Measurements from ENCODE around the gene USP8. TPM values are rescaled to one million over a fixed set of nuclear protein-coding genes. Genes with fewer than 3 reads are reported as not detected.
A peak's percentile ranks its signal among the peaks of the same experiment; 100 is the strongest.

The USP8 gene
- total and polyA plus RNA-seq, 10 of the 15 experiments (the other 5 are each of a cell fraction or from before 2014, with no cell fraction given) = 25.2 to 51.7 (median 36.1) TPM

DNA sequence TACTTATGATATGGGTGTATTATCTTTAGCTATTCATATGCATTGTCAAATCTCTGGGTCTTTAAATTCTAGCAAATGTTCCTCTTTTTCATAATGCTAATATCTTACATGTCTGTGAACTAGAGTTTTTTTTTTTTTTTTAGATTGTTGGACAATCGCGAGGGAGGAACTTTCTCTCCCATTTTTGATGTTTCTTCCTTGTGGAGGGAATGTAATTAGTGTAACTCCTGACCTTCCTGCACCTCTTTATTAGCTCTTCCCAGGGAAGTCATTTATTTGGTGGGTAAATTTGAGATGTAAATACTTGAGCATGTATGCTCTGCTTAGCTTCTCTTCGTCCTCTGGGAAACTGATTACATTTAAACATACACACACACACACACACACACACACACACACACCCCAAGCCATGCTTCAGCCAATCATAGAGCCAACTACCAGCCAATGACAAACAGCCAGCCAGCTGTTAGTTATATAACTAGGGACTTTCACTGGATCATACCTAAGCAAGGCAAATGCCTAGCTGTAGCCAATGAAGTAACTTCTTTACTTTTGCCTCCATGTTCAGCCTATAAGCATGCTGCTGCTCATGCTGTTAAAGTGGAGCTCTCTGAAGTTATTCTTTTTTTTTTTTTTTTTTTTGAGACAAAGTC is 8.3 kb upstream of the USP8 start:
- ATAC-seq (peak; percentile 63), DNase-seq (ENCODE audit: low read depth, low spot score) (no peak), FAIRE-seq (no peak)
- H3K79me2 ChIP-seq (ENCODE audit: control insufficient read depth, insufficient read depth, low read length) = no peaks in the 10 kb centered on the region
- no peak overlapping the region for H2AFZ ChIP-seq (ENCODE audit: control insufficient read depth, low read depth, low read length)
- ChIA-PET CTCF (interaction anchor here (0.6 kb wide), 1 partner anchor 1811 kb away, joined by 3 read pairs; no protein-coding TSS in a partner anchor), RAD21 (ENCODE audit: unreplicated experiment) (interaction anchor here (0.6 to 1.5 kb wide), 2 partner anchors 62 to 197 kb away, joined by 3 read pairs; no protein-coding TSS in a partner anchor), SMC1A (ENCODE audit: uncharacterized antibody, unreplicated experiment) (interaction anchor here (0.6 to 1.5 kb wide), 8 partner anchors 8 to 1752 kb away, joined by 3 to 4 read pairs (median 3); partner anchors contain the start of genes GABPB1 and USP8), POLR2A (interaction anchor here (0.5 to 0.8 kb wide), 7 partner anchors 8 to 991 kb away, joined by 3 to 5 read pairs (median 3); no protein-coding TSS in a partner anchor)
- in situ Hi-C loops (cut with MboI) = no loop called here
- no peaks in the 10 kb centered on the region for H3K9me3 ChIP-seq (replicated peaks; ENCODE audit: control insufficient read depth, insufficient read depth, low read length)
- H3K27ac ChIP-seq (ENCODE audit: control insufficient read depth, insufficient read depth) = no peak overlapping the region
- no peaks in the 10 kb centered on the region for H3K27me3 ChIP-seq (replicated peaks in 1 of 2; ENCODE audit: control insufficient read depth in 2 of 2, insufficient read depth in 2 of 2, low read length in 1 of 2)
- no peaks in the 10 kb centered on the region for H3K4me1 ChIP-seq (ENCODE audit: control insufficient read depth, insufficient read depth, low read length)
- 98% methylated on average over 3 of the region's 3 CpGs for WGBS (ENCODE audit: insufficient coverage, insufficient replicate concordance, low lambda C conversion rate, missing lambda C conversion rate)
- H3K4me3 ChIP-seq = no peak overlapping the region
- H3K9ac ChIP-seq (ENCODE audit: control insufficient read depth, insufficient read depth, low read length) = no peak overlapping the region
- H3K36me3 ChIP-seq (ENCODE audit: control insufficient read depth in 2 of 2, insufficient read depth in 2 of 2, low read length in 1 of 2) = no peaks in the 10 kb centered on the region
- no peaks in the 10 kb centered on the region for H4K20me1 ChIP-seq (ENCODE audit: control insufficient read depth, insufficient read depth)
- H3K4me2 ChIP-seq (ENCODE audit: control insufficient read depth, insufficient read depth) = no peak overlapping the region
- intact Hi-C loops (cut with micrococcal nuclease; ENCODE audit: unreplicated experiment) = no loop called here
- no TSS peak for BruUV-seq (replicated peaks)
- TF ChIP-seq, protein P1, sequence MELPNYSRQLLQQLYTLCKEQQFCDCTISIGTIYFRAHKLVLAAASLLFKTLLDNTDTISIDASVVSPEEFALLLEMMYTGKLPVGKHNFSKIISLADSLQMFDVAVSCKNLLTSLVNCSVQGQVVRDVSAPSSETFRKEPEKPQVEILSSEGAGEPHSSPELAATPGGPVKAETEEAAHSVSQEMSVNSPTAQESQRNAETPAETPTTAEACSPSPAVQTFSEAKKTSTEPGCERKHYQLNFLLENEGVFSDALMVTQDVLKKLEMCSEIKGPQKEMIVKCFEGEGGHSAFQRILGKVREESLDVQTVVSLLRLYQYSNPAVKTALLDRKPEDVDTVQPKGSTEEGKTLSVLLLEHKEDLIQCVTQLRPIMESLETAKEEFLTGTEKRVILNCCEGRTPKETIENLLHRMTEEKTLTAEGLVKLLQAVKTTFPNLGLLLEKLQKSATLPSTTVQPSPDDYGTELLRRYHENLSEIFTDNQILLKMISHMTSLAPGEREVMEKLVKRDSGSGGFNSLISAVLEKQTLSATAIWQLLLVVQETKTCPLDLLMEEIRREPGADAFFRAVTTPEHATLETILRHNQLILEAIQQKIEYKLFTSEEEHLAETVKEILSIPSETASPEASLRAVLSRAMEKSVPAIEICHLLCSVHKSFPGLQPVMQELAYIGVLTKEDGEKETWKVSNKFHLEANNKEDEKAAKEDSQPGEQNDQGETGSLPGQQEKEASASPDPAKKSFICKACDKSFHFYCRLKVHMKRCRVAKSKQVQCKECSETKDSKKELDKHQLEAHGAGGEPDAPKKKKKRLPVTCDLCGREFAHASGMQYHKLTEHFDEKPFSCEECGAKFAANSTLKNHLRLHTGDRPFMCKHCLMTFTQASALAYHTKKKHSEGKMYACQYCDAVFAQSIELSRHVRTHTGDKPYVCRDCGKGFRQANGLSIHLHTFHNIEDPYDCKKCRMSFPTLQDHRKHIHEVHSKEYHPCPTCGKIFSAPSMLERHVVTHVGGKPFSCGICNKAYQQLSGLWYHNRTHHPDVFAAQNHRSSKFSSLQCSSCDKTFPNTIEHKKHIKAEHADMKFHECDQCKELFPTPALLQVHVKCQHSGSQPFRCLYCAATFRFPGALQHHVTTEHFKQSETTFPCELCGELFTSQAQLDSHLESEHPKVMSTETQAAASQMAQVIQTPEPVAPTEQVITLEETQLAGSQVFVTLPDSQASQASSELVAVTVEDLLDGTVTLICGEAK (IDR thresholded peaks at IDR 0.05; ENCODE audit: borderline replicate concordance) = no peak
- no peak for TF ChIP-seq IRF4 (IDR thresholded peaks at IDR 0.05; ENCODE audit: low read depth, low read length)
- TF ChIP-seq YBX1 (IDR thresholded peaks at IDR 0.05) = no peak
- no peak for TF ChIP-seq LARP7 (IDR thresholded peaks at IDR 0.05)
- no peak for TF ChIP-seq NR2C1 (IDR thresholded peaks at IDR 0.05)
- TF ChIP-seq, protein P2, sequence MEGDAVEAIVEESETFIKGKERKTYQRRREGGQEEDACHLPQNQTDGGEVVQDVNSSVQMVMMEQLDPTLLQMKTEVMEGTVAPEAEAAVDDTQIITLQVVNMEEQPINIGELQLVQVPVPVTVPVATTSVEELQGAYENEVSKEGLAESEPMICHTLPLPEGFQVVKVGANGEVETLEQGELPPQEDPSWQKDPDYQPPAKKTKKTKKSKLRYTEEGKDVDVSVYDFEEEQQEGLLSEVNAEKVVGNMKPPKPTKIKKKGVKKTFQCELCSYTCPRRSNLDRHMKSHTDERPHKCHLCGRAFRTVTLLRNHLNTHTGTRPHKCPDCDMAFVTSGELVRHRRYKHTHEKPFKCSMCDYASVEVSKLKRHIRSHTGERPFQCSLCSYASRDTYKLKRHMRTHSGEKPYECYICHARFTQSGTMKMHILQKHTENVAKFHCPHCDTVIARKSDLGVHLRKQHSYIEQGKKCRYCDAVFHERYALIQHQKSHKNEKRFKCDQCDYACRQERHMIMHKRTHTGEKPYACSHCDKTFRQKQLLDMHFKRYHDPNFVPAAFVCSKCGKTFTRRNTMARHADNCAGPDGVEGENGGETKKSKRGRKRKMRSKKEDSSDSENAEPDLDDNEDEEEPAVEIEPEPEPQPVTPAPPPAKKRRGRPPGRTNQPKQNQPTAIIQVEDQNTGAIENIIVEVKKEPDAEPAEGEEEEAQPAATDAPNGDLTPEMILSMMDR (IDR thresholded peaks at IDR 0.05 in 2 of 3, conservative IDR thresholded peaks at IDR 0.05 in 1 of 3; ENCODE audit: control insufficient read depth in 2 of 3, extremely low read depth in 1 of 3, insufficient read depth in 1 of 3, low read depth in 3 of 3, low read length in 3 of 3) = no peak
- TF ChIP-seq, protein P3, sequence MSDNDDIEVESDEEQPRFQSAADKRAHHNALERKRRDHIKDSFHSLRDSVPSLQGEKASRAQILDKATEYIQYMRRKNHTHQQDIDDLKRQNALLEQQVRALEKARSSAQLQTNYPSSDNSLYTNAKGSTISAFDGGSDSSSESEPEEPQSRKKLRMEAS (IDR thresholded peaks at IDR 0.05; ENCODE audit: low read depth, low read length) = no peak
- no peak for TF ChIP-seq TCF7 (IDR thresholded peaks at IDR 0.05; ENCODE audit: borderline replicate concordance)
- TF ChIP-seq MEF2A (IDR thresholded peaks at IDR 0.05; ENCODE audit: insufficient read depth, low read depth, low read length) = no peak
- no peak for TF ChIP-seq NBN (IDR thresholded peaks at IDR 0.05)
- no peak for TF ChIP-seq RAD51 (IDR thresholded peaks at IDR 0.05)
- TF ChIP-seq JUND (IDR thresholded peaks at IDR 0.05; ENCODE audit: low read depth, low read length) = no peak
- no peak for TF ChIP-seq NRF1 (conservative IDR thresholded peaks at IDR 0.05; ENCODE audit: low read depth, low read length)
- TF ChIP-seq NFYB (IDR thresholded peaks at IDR 0.05; ENCODE audit: insufficient read depth, low read depth, low read length) = no peak
- TF ChIP-seq TAF1 (IDR thresholded peaks at IDR 0.05; ENCODE audit: borderline replicate concordance, low read depth, low read length) = no peak
- no peak for TF ChIP-seq RCOR1 (conservative IDR thresholded peaks at IDR 0.05; ENCODE audit: low read depth, low read length)
- no peak for TF ChIP-seq GATAD2B (conservative IDR thresholded peaks at IDR 0.05; ENCODE audit: low read depth)
- TF ChIP-seq, protein P4, sequence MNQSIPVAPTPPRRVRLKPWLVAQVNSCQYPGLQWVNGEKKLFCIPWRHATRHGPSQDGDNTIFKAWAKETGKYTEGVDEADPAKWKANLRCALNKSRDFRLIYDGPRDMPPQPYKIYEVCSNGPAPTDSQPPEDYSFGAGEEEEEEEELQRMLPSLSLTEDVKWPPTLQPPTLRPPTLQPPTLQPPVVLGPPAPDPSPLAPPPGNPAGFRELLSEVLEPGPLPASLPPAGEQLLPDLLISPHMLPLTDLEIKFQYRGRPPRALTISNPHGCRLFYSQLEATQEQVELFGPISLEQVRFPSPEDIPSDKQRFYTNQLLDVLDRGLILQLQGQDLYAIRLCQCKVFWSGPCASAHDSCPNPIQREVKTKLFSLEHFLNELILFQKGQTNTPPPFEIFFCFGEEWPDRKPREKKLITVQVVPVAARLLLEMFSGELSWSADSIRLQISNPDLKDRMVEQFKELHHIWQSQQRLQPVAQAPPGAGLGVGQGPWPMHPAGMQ (IDR thresholded peaks at IDR 0.05; ENCODE audit: borderline replicate concordance) = no peak

All from GM12878 (cell line).